CD4-positive, alpha-beta T cell treated with Interleukin-4 for 4 hours (primary cell): ENCODE results near the gene SMYD3.
A peak's percentile ranks its signal among the peaks of the same experiment; 100 is the strongest.

Experiments
- DNase-seq: peaks from one replicate; pipeline ENCODE4 v3.0.0-alpha.2; 2020

SMYD3 gene

GRCh38 chr1:246265481-246265880 is 241.6 kb downstream of the SMYD3 start:
- DNase-seq: no peak

DNA sequence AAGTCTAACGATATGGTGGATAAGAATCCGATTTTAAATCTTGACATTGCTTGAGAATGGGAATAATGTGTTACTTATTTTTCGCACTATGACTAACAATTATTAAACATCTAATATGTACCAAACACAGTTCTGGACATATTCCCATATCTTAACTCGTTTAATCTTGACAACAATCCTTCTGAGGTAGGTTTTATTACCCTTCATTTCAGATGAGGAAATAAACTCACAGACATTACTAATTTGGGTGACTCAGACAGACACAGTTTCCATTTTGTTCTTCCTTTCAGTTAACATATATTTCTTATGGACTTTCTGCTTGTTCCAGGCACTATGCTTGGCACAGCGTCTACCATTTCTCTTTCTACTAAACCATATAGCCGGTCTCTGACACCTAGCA is 244.8 kb downstream of the SMYD3 start:
- no peak for DNase-seq

DNA sequence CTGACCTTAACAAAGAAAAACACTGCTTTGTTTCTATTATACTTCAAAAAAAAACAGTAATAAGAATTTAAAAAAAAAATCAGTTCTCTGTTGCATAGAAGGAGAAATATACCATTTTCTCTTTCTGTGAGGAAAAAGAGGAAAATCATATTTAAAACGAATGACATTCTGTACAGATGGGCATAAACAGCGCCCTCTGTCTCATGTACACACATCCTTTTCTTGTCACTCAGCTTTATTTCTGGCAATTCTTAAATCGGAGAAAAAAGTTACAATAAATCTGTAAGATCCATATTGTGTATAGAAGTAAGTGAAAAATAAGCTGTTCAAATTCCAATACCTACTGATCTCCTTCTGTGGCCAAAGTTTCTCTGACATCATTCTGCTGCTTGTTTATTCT is 245.4 kb downstream of the SMYD3 start:
- DNase-seq: no peak

- DNase-seq: no peak
Measured at GRCh38 chr1:246258250-246258649, 248.8 kb downstream of the SMYD3 start.

- DNase-seq: no peak
Measured at GRCh38 chr1:246255773-246256172, 251.3 kb downstream of the SMYD3 start.

GRCh38 chr1:246254854-246255253 is 252.2 kb downstream of the SMYD3 start:
- no peak for DNase-seq

- no peak for DNase-seq
Measured at GRCh38 chr1:246246430-246246829, 260.6 kb downstream of the SMYD3 start.

- no peak for DNase-seq
Measured at GRCh38 chr1:246245541-246245940, 261.5 kb downstream of the SMYD3 start.

DNA sequence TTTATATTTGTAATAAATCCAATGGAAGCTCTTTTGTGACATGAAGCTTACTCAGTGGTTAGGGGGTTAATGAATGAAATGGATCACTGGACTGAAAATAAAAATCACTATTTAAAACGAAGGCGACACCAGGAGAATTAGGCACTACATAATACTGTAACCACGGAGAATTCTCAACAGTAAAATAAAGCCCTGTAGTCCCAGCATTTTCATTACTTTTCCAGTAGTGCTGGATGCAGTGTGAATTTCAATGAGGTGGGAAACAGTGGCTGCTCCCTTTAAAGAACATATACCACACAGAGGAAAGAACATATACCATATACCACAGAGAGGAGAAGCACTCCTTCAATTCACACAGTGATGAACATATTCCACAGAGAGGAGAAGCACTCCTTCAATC is 275.0 kb downstream of the SMYD3 start:
- DNase-seq: no peak

GRCh38 chr1:246226041-246226440 is 281.0 kb downstream of the SMYD3 start:
- DNase-seq: no peak

DNA sequence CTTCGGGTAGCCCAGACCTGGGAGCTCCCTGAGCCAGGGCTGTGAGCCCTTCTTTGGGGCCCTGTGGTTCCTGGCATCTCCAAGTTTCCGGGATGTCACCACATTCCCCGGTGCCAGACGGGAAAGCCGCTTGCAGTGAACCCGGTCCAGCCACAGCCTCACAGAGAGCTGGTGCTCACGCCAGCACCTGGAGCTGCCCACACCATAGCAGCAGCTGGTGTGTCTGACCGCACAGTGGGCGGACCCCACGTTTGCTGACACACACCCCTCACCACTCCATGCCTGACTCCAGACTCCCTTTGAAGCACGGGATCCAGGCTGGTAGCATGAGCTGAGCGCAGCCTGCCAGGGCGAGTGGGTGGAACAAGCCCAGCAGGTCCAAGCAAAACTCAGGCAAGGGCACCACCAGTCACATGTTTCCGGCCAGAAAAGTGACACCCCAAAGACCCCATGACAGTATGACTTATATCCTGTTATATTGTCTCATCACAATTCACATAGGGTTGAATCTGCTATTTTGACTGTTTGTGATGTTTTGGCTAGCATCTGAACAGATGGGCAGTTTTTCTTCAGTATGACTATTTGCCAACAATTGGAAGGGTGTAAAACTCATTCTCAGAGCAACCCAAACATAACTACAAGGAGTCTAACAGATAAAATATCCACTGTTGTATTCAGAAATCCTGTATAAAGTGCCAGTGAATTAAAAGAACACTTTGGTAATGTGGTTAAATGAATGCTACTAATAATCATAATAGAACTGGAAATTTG is 285.4 kb downstream of the SMYD3 start:
- DNase-seq: no peak

GRCh38 chr1:246220495-246221065 is 286.5 kb downstream of the SMYD3 start:
- no peak for DNase-seq

DNA sequence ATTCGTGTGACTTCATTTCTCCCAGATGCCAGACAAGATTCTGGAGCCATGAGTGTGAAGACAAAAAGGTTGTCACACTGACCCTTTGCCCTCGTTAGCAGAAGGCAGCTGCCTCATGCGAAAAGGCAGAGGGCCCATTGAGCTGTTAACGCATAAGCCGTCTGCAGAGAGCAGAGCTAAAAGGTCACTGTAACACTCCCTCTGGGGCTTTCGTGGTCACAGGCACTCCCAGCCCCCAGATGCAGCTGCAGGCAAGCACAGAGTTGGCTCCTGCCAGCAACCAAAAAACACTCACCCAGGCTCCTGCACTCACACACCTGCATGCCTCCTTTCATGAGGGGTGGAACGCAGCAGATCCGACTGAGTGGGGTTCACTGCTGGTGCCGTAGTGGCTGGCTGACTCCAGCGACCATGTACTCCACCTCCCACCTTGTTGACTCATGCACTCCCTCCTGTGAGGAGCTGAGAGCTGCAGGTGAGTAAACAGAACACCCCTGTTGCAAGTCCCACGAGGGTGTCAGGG is 287.5 kb downstream of the SMYD3 start:
- no peak for DNase-seq

- no peak for DNase-seq
Measured at GRCh38 chr1:246218686-246219085, 288.4 kb downstream of the SMYD3 start.

GRCh38 chr1:246216906-246217305 is 290.2 kb downstream of the SMYD3 start:
- no peak for DNase-seq

DNA sequence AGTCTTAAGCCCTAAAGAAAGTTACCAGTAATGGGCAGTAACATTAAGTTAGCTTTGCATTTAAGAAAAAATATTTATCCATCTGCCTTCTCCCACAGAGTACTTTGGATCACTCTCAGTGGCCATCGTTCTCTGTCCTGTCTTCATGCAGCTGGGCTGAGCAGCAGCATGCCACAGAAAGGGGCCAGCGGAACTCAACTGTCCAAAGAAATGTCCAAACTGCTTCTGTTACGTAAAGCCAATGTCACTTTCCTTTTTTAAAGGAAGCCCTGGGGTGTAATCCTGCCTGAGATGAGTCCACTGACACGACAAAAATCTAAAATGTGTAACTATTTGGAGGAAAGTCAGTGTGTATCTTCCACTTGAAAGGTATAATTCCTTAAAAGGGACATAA is 291.6 kb downstream of the SMYD3 start:
- no peak for DNase-seq

DNA sequence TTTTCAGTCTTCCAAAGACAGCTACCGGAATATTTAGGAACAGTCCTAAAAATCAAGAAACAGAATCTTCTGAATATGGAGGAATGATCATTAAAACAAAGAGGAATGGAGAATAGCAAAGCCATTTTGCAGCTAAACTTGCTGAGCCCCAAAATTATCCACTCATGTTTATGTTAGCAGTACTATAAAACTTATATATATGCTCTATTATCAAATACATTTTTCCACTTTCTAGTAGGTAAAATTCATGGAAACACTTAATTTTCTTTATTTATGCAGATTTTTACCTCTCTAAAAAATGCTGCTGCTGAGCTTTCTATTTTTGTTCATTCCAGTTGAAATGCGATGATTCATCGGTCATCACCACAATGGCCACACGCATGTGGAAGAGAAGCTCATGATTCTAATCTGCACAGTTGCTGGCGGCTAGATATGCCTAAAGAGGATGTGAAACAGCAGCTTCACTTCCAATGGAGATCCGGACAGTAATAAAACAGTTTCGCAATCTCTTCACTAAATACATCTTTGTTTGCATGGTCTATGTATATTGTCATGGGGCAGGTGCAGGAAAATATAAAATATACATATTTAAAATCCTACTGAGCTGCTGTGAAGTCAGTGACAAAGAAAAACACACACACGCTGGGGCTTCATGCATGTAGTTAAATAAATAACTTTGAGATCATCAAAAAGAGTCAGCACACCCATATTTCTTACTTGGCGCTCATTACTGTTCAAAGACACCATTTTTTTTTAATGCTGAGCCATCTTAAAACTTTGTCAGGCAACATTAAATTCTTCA is 292.2 kb downstream of the SMYD3 start:
- DNase-seq: peak; percentile 9

DNA sequence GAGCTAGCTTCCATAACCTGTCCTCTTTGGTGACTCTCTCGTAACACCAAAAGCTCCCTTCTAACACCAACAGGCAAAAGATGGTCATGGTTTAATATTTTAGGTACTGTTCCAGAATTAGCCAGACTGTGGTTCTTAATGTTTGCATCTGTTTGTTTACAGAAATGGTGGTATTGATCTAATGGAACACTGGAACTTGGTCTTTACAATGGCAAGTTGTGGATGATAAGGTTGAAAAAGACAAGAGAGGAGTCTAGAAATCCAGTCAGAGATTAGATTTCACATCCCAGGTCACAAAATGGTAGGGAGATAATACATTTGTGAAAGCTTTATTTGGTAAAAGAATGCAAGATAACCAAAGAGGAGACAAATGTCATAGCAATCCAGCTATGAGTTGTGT is 293.1 kb downstream of the SMYD3 start:
- DNase-seq: no peak

GRCh38 chr1:246213502-246213901 is 293.6 kb downstream of the SMYD3 start:
- no peak for DNase-seq

DNA sequence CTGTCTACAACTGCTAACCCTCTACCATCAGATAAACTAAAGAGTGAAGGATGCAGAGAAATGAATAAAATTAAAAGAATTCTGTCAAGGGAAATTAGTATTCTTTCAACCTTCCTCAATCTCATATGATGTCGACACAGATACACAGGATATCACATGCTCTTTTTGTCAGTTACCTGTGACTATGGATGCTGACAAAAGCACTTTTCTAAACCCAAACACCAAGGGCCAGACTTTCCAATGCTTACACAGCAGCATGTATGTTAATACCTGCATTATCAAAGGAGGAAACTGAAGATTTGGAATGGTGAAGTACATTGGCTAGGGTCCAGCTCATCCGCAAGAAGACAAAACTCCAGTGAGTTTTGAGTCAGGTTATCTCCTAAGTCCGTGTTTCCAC is 294.0 kb downstream of the SMYD3 start:
- DNase-seq: no peak

- no peak for DNase-seq
Measured at GRCh38 chr1:246212013-246212412, 295.1 kb downstream of the SMYD3 start.

GRCh38 chr1:246210756-246211155 is 296.3 kb downstream of the SMYD3 start:
- no peak for DNase-seq

- no peak for DNase-seq
Measured at GRCh38 chr1:246208105-246208504, 299.0 kb downstream of the SMYD3 start.

DNA sequence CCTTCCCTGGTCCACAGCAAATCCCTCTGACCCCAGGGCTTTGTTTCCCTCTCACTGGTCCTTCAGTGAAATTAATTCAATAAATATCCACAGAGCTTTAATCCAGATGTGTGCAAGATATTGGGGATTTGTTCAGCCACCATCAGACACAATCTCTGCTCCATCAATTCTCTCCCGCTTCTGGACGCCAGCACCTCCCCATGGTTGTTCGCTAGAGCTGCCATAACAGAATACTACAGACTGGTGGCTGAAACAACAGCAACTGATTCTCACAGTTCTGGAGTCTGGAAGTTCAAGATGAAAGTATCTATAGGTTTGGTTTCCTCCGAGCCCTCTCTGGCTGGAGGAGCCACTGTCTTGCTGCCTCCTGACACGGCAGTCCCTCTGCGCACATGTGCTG is 303.9 kb downstream of the SMYD3 start:
- DNase-seq: no peak
